ENCODE data around the gene SON.

The SON gene

GRCh38 chr21:33543505-33544129 lies 779 bp downstream of the SON start:
- no peak for DNase-seq (ENCODE audit: low spot score)

- peak; percentile 56 for DNase-seq (ENCODE audit: low spot score)
These were observed 1.8 kb downstream of the SON start for GRCh38 chr21:33544451-33545195.

- DNase-seq (ENCODE audit: low spot score) = no peak
These were observed 3.2 kb downstream of the SON start for GRCh38 chr21:33546086-33546485.

GRCh38 chr21:33549848-33550771 lies 7.3 kb downstream of the SON start:
- no peak for DNase-seq (ENCODE audit: low spot score)

- no peak for DNase-seq (ENCODE audit: low spot score)
These were observed 8.2 kb downstream of the SON start for GRCh38 chr21:33550772-33551660.

- DNase-seq (ENCODE audit: low spot score) = no peak
These were observed 8.8 kb downstream of the SON start for GRCh38 chr21:33551664-33552063.

GRCh38 chr21:33552093-33552998 lies 9.5 kb downstream of the SON start:
- DNase-seq (ENCODE audit: low spot score) = no peak

GRCh38 chr21:33552999-33553598 lies 10.3 kb downstream of the SON start:
- DNase-seq (ENCODE audit: low spot score) = no peak

GRCh38 chr21:33554236-33554981 lies 11.6 kb downstream of the SON start:
- no peak for DNase-seq (ENCODE audit: low spot score)

- no peak for DNase-seq (ENCODE audit: low spot score)
These were observed 12.1 kb downstream of the SON start for GRCh38 chr21:33554982-33555344.

GRCh38 chr21:33557447-33557846 lies 14.6 kb downstream of the SON start:
- DNase-seq (ENCODE audit: low spot score) = no peak

GRCh38 chr21:33558777-33559421 lies 16.1 kb downstream of the SON start:
- no peak for DNase-seq (ENCODE audit: low spot score)

- DNase-seq (ENCODE audit: low spot score) = no peak
These were observed 17.0 kb downstream of the SON start for GRCh38 chr21:33559813-33560212.

GRCh38 chr21:33560965-33561364 lies 18.1 kb downstream of the SON start:
- no peak for DNase-seq (ENCODE audit: low spot score)

GRCh38 chr21:33561373-33561772 lies 18.5 kb downstream of the SON start:
- no peak for DNase-seq (ENCODE audit: low spot score)

GRCh38 chr21:33562389-33562788 lies 19.6 kb downstream of the SON start:
- no peak for DNase-seq (ENCODE audit: low spot score)

GRCh38 chr21:33566514-33566913 lies 23.7 kb downstream of the SON start:
- DNase-seq (ENCODE audit: low spot score) = no peak

- DNase-seq (ENCODE audit: low spot score) = no peak
These were observed 25.1 kb downstream of the SON start for GRCh38 chr21:33567914-33568313.

GRCh38 chr21:33568448-33568847 lies 25.6 kb downstream of the SON start:
- no peak for DNase-seq (ENCODE audit: low spot score)
